K562 (cell line): Measurements from ENCODE around the gene COL4A1. TPM values are rescaled to one million over a fixed set of nuclear protein-coding genes. Genes with fewer than 3 reads are reported as not detected.

Source experiments
- ATAC-seq: fragments of 200-7000 bp; cut with Tn5 transposase; 3 replicates; pipeline ENCODE4 v1.9.1; 2020; ENCODE audit warnings: moderate library complexity
- BruUV-seq: library from RNA; stranded (reverse); fragments of 400-500 nt; replicated peaks from 2 replicates; lab custom pipeline; 2021; lab: Mats Ljungman, UMichigan
- CTCF ChIA-PET: fragments of 300-600 bp; formaldehyde crosslinking; extraction: SDS; loops from one replicate; lab custom pipeline; 2021; ENCODE audit warnings: low intra/inter-chr PET ratio; lab: Yijun Ruan, JAX
- POLR2A ChIA-PET: fragments of 300-600, 350-650 bp; sonication (Branson Sonifier 250); formaldehyde crosslinking; extraction: SDS; loops from one replicate; lab custom pipeline; 2021; ENCODE audit warnings: antibody characterized with exemption, inconsistent platforms; lab: Yijun Ruan, JAX
- DNase-seq, 4 experiments: peaks; one replicate each; pipeline versions ENCODE4 v3.0.0 to v3.0.0-alpha.2; 2011 to 2018; ENCODE audit warnings: low spot score in 3 of 4, mixed read lengths in 3 of 4; ENCODE audit errors: extremely low read depth in 1 of 4
- FAIRE-seq: peaks from 2 replicates; lab custom pipeline; 2011; peaks lifted over from hg19 to GRCh38; lab: Jason Lieb, UNC
- H2AFZ ChIP-seq: 2 replicates; pipeline ENCODE4 v1.6.0; 2011; ENCODE audit warnings: low read depth, low read length, control low read depth, inconsistent platforms
- H3K27ac ChIP-seq: fragments of 200-600 bp; 3 replicates; pipeline ENCODE4 v1.8.0; 2011; ENCODE audit warnings: low read depth, mild to moderate bottlenecking, control low read depth, inconsistent platforms, low read length, moderate library complexity, mixed read lengths; ENCODE audit errors: extremely low read depth
- H3K27me3 ChIP-seq, 2 experiments: fragments of 300-600 bp in 1 of 2; 2 replicates in 1 of 2; 3 replicates in 1 of 2; pipeline versions ENCODE4 v1.6.0 to v1.8.0; 2011; ENCODE audit warnings: inconsistent platforms in 2 of 2, low read length in 2 of 2, mild to moderate bottlenecking in 1 of 2, mixed read lengths in 1 of 2, moderate library complexity in 1 of 2; ENCODE audit not compliant: control insufficient read depth in 2 of 2, insufficient read depth in 2 of 2
- H3K36me3 ChIP-seq: fragments of 300-600 bp; 3 replicates; pipeline ENCODE4 v1.8.0; 2011; ENCODE audit warnings: mild to moderate bottlenecking, low read length, inconsistent platforms; ENCODE audit not compliant: control insufficient read depth, insufficient read depth
- H3K4me1 ChIP-seq, 2 experiments: fragments of 200-600 bp in 1 of 2; replicated peaks in 1 of 2; 2 replicates in 1 of 2; 3 replicates in 1 of 2; pipeline versions ENCODE4 v1.5.1 to v1.8.0; 2011; ENCODE audit warnings: inconsistent platforms in 2 of 2, low read length in 2 of 2, mild to moderate bottlenecking in 1 of 2, mixed read lengths in 1 of 2, moderate library complexity in 1 of 2; ENCODE audit not compliant: control insufficient read depth in 2 of 2, insufficient read depth in 2 of 2
- H3K4me2 ChIP-seq: 2 replicates; pipeline ENCODE4 v1.6.1; 2011; ENCODE audit warnings: low read length, control low read depth, inconsistent platforms, mixed read lengths; ENCODE audit not compliant: insufficient read depth
- H3K4me3 ChIP-seq: fragments of 200-600 bp; sonication (generic), shearing (Covaris generic); 2 replicates; pipeline ENCODE4 v1.5.1; 2016; ENCODE audit warnings: control low read depth, inconsistent platforms
- H3K79me2 ChIP-seq: fragments of 200-600 bp; 3 replicates; pipeline ENCODE4 v1.8.0; 2011; ENCODE audit warnings: low read length, inconsistent platforms; ENCODE audit not compliant: control insufficient read depth, insufficient read depth
- H3K9ac ChIP-seq, 2 experiments: 2 replicates each; pipeline versions ENCODE4 v1.6.0 to v1.6.1; 2011; ENCODE audit warnings: low read depth in 2 of 2, low read length in 2 of 2, control low read depth in 1 of 2, inconsistent platforms in 1 of 2, mild to moderate bottlenecking in 1 of 2, mixed read lengths in 1 of 2; ENCODE audit not compliant: insufficient read depth in 1 of 2
- H3K9me1 ChIP-seq: one replicate; pipeline ENCODE4 v1.6.0; 2011; ENCODE audit warnings: inconsistent platforms, mild to moderate bottlenecking, low read length, moderate library complexity; ENCODE audit not compliant: control insufficient read depth, insufficient read depth
- H3K9me3 ChIP-seq: replicated peaks from 2 replicates; pipeline ENCODE4 v1.5.1; 2011; ENCODE audit warnings: low read depth, low read length, inconsistent platforms; ENCODE audit not compliant: control insufficient read depth, insufficient read depth
- H4K20me1 ChIP-seq: replicated peaks from 2 replicates; pipeline ENCODE4 v1.6.1; 2011; ENCODE audit warnings: low read length, inconsistent platforms, mixed read lengths; ENCODE audit not compliant: control insufficient read depth, insufficient read depth
- CBFA2T3 ChIP-seq: fragments of 450-650 bp; IDR thresholded peaks from 2 replicates; pipeline ENCODE4 v1.6.1; 2017
- EWSR1 ChIP-seq: fragments of 450-650 bp; IDR thresholded peaks from 2 replicates; pipeline ENCODE4 v1.6.1; 2018; ENCODE audit warnings: borderline replicate concordance, mild to moderate bottlenecking, low read depth, moderate library complexity; ENCODE audit not compliant: partially characterized antibody
- FOXK1 ChIP-seq: sonication (generic); formaldehyde crosslinking; IDR thresholded peaks from 2 replicates; pipeline ENCODE4 v1.8.0; 2022; ENCODE audit warnings: missing genetic modification reagents, mild to moderate bottlenecking, borderline replicate concordance
- GATAD2A ChIP-seq: fragments of 450-650 bp; IDR thresholded peaks from 2 replicates; pipeline ENCODE4 v1.6.1; 2017
- HNRNPL ChIP-seq: fragments of 200-400 bp; formaldehyde crosslinking; IDR thresholded peaks from 2 replicates; pipeline ENCODE4 v1.6.1; 2017; ENCODE audit warnings: low read depth, mild to moderate bottlenecking, low read length
- ILF3 ChIP-seq: fragments of 450-650 bp; IDR thresholded peaks from 2 replicates; pipeline ENCODE4 v1.6.1; 2018; ENCODE audit warnings: antibody characterized with exemption, mild to moderate bottlenecking, moderate library complexity, borderline replicate concordance
- KAT7 ChIP-seq: sonication (generic); formaldehyde crosslinking; IDR thresholded peaks from 2 replicates; pipeline ENCODE4 v1.8.0; 2022; ENCODE audit warnings: missing genetic modification reagents, mild to moderate bottlenecking, borderline replicate concordance
- KDM5B ChIP-seq: fragments of 200-600 bp; sonication (generic); IDR thresholded peaks from 2 replicates; pipeline ENCODE4 v1.6.1; 2012; ENCODE audit warnings: low read depth, mild to moderate bottlenecking, moderate library complexity, low read length, control low read depth, inconsistent platforms; ENCODE audit not compliant: insufficient replicate concordance
- MCM3 ChIP-seq: fragments of 450-650 bp; IDR thresholded peaks from 2 replicates; pipeline ENCODE4 v1.6.1; 2016
- PHB2 ChIP-seq: fragments of 450-650 bp; IDR thresholded peaks from 2 replicates; pipeline ENCODE4 v1.6.1; 2017; ENCODE audit warnings: low read depth
- RBBP5 ChIP-seq: fragments of 200-600 bp; sonication (generic); IDR thresholded peaks from 2 replicates; pipeline ENCODE4 v1.6.1; 2012; ENCODE audit warnings: borderline replicate concordance, mild to moderate bottlenecking, low read length, control low read depth, inconsistent platforms; ENCODE audit not compliant: insufficient read depth, poor library complexity, severe bottlenecking
- ZNF197 ChIP-seq: fragments of 200-800 bp; sonication (Bioruptor generic); IDR thresholded peaks from 2 replicates; pipeline ENCODE4 v1.6.1; 2016; ENCODE audit warnings: low read depth, missing genetic modification characterization, missing compliant biosample characterization
- ZNF217 ChIP-seq: sonication (generic); formaldehyde crosslinking; IDR thresholded peaks from 2 replicates; pipeline ENCODE4 v1.8.0; 2022; ENCODE audit warnings: mild to moderate bottlenecking, missing genetic modification reagents
- ZNF551 ChIP-seq: fragments of 250-450 bp; sonication (Bioruptor Pico); IDR thresholded peaks from 2 replicates; pipeline ENCODE4 v1.5.0; 2021; ENCODE audit warnings: mild to moderate bottlenecking, moderate library complexity
- WGBS: fragments of 100-300 bp; shearing (Covaris generic); methylation state at CpG from one replicate; pipeline ENCODE4 v1.1.6; 2016; ENCODE audit warnings: low coverage, mixed read lengths; ENCODE audit not compliant: insufficient coverage; ENCODE audit errors: missing lambda C conversion rate; 5-methylcytosine and 5-hydroxymethylcytosine counted together
- in situ Hi-C: fragments of 300-500 bp; cut with MboI; formaldehyde crosslinking; loops from 4 replicates; pipeline ENCODE4 v1.15.0; 2018; ENCODE audit warnings: inconsistent platforms, mixed read lengths
- intact Hi-C: fragments of 100-400 bp; cut with micrococcal nuclease; formaldehyde crosslinking; loops from 2 replicates; pipeline ENCODE4 v1.14.2; 2022
- polyA plus RNA-seq, 8 experiments: library from polyadenylated mRNA; depleted of rRNA in 4 of 8; stranded (reverse) in 5 of 8; unstranded in 3 of 8; fragments of >200 nt; fragmentation: Nextera tagmentation in 2 of 8; fragmentation: Illumina TruSeq in 1 of 8; extraction: Ambion mirVana in 2 of 8; extraction: Trizol in 1 of 8; gene quantifications; 2 replicates each; pipeline versions ENCODE4 v1.2.1 to v1.2.3, GENCODE V29; 2011 to 2014; ENCODE audit warnings: inconsistent platforms in 1 of 8, missing spikeins in 1 of 8
- total RNA-seq, 7 experiments: library from RNA; depleted of rRNA in 6 of 7; stranded (reverse); fragments of >200 nt in 6 of 7; fragmentation: Illumina TruSeq in 2 of 7; extraction: Trizol in 2 of 7; gene quantifications; 2 replicates each; pipeline versions ENCODE4 v1.2.1 to v1.2.3, GENCODE V29; 2011 to 2021; ENCODE audit warnings: low replicate concordance in 1 of 7
- TF ChIP-seq, protein P1 (sequence below): fragments of 250-450 bp; sonication (Bioruptor Pico); IDR thresholded peaks from 2 replicates; pipeline ENCODE4 v1.4.0; 2020; ENCODE audit warnings: mild to moderate bottlenecking
- TF ChIP-seq, protein P2 (sequence below), 2 experiments: fragments of 250-450 bp in 1 of 2; fragments of 450-650 bp in 1 of 2; sonication (Bioruptor Pico) in 1 of 2; IDR thresholded peaks; 2 replicates each; pipeline versions ENCODE4 v1.6.1 to v1.8.0; 2016 to 2021; ENCODE audit warnings: mild to moderate bottlenecking in 2 of 2, moderate library complexity in 2 of 2, missing compliant biosample characterization in 1 of 2, missing genetic modification characterization in 1 of 2
- TF ChIP-seq, protein P3 (sequence below): fragments of 250-450 bp; sonication (Bioruptor Pico); IDR thresholded peaks from 2 replicates; pipeline ENCODE4 v1.9.0; 2021; ENCODE audit warnings: mild to moderate bottlenecking, inconsistent platforms

COL4A1 gene
- total and polyA plus RNA-seq, 9 of the 15 experiments (the other 6 are each of a cell fraction or from before 2014, with no cell fraction given) = 0.35 TPM; not detected in 8

DNA sequence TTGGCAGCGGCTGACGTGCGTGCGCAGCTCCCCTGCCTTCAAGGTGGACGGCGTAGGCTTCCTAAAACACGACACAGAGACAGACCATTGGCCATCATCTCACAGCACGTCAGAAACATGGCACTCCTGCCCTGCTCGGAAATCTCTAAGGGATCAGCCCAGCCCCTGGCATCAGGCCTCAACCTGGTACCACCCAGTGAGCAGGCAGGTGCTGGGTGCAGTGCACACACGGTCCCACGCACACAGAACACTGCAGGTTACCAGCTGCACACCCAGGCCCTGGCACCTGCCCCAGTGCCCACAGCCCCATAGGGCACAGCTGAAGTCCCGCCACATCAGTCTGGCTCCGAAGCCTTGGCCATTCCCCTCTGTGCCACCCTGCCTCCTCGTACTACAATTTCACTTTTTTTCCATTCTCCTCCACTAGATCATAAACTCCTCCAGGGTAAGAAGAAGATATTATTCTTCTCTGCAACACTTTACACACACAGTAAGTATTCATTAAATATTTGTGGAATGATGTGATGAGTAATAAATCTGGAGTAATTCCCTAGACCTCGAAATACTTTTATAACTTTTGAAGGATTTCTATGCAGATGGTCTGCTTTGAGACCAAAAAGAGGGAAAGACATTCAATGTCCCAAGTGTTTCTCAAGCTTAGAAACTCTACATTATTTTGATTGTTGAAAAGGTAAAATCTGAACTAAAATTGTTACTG lies 156.4 kb downstream of the COL4A1 start:
- FAIRE-seq (no peak), ATAC-seq (no peak), DNase-seq (no peak)
- Histone ChIP-seq H3K9me3 (no peaks in the 10 kb centered on the region), H3K27ac (no peak overlapping the region), H3K4me3 (no peak overlapping the region), H3K79me2 (no peaks in the 10 kb centered on the region), H4K20me1 (no peaks in the 10 kb centered on the region), H3K4me1 (no peaks in the 10 kb centered on the region), H3K36me3 (no peaks in the 10 kb centered on the region), H3K9me1 (no peaks in the 10 kb centered on the region), H3K4me2 (no peak overlapping the region), H3K27me3 (peaks cover 0 to 20% of the 10 kb centered on the region in 2 experiments; a peak in 2 of 5 replicates), H3K9ac (no peak overlapping the region), H2AFZ (no peak overlapping the region)
- CTCF ChIA-PET = no interaction called here
- in situ Hi-C loops = no loop called here
- POLR2A ChIA-PET = interaction anchor here (0.5 kb wide), 1 partner anchor 176 kb away, joined by 4 read pairs; no protein-coding TSS in a partner anchor
- intact Hi-C loops = no loop called here
- 1% methylated on average over 9 of the region's 15 CpGs for WGBS
- no TSS peak for BruUV-seq
- TF ChIP-seq EWSR1 (no peak), KDM5B (no peak), GATAD2A (no peak), ZNF551 (CRISPR knock-in tag) (no peak), MCM3 (no peak), RBBP5 (no peak), PHB2 (no peak), CBFA2T3 (no peak), ZNF197 (CRISPR knock-in tag) (no peak), ZNF217 (CRISPR knock-in tag) (no peak), HNRNPL (no peak), FOXK1 (CRISPR knock-in tag) (no peak), ILF3 (no peak), KAT7 (CRISPR knock-in tag) (no peak)
- TF ChIP-seq, protein P1, sequence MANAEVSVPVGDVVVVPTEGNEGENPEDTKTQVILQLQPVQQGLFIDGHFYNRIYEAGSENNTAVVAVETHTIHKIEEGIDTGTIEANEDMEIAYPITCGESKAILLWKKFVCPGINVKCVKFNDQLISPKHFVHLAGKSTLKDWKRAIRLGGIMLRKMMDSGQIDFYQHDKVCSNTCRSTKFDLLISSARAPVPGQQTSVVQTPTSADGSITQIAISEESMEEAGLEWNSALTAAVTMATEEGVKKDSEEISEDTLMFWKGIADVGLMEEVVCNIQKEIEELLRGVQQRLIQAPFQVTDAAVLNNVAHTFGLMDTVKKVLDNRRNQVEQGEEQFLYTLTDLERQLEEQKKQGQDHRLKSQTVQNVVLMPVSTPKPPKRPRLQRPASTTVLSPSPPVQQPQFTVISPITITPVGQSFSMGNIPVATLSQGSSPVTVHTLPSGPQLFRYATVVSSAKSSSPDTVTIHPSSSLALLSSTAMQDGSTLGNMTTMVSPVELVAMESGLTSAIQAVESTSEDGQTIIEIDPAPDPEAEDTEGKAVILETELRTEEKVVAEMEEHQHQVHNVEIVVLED (CRISPR knock-in tag) = no peak
- TF ChIP-seq, protein P2, sequence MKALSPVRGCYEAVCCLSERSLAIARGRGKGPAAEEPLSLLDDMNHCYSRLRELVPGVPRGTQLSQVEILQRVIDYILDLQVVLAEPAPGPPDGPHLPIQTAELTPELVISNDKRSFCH (CRISPR knock-in tag; IDR thresholded peaks at IDR 0.05) = no peak
- TF ChIP-seq, protein P2 (tag; IDR thresholded peaks at IDR 0.05) = no peak
- TF ChIP-seq, protein P3, sequence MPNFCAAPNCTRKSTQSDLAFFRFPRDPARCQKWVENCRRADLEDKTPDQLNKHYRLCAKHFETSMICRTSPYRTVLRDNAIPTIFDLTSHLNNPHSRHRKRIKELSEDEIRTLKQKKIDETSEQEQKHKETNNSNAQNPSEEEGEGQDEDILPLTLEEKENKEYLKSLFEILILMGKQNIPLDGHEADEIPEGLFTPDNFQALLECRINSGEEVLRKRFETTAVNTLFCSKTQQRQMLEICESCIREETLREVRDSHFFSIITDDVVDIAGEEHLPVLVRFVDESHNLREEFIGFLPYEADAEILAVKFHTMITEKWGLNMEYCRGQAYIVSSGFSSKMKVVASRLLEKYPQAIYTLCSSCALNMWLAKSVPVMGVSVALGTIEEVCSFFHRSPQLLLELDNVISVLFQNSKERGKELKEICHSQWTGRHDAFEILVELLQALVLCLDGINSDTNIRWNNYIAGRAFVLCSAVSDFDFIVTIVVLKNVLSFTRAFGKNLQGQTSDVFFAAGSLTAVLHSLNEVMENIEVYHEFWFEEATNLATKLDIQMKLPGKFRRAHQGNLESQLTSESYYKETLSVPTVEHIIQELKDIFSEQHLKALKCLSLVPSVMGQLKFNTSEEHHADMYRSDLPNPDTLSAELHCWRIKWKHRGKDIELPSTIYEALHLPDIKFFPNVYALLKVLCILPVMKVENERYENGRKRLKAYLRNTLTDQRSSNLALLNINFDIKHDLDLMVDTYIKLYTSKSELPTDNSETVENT = no peak
